HG02642 (cell line): ENCODE measurements around the gene CUTC.
"Not testable (repeated sequence)": the region's sequence is repeated elsewhere in the genome, so short reads cannot be mapped to it uniquely, and the experiment has no call there.

Experiments
- ATAC-seq: cut with Tn5 transposase; IDR thresholded peaks from one replicate; pipeline ENCODE4 v1.9.1; 2021; ENCODE audit warnings: mild to moderate bottlenecking; ENCODE audit not compliant: unreplicated experiment, poor library complexity

Gene CUTC

GRCh38 chr10:99732033-99732842 lies at the start of gene CUTC, which contains the start of gene COX15:
CUTC (plus strand) TSS chr10:99732234; CDS start chr10:99732349, 115 bp downstream.
COX15 (minus strand) TSS chr10:99732127; CDS start chr10:99732049, 78 bp downstream.
- peak; percentile 89 for ATAC-seq

- ATAC-seq, result no peak
These were observed 49.3 kb upstream of the CUTC start for GRCh38 chr10:99682752-99683151.

GRCh38 chr10:99685597-99685967 lies 46.5 kb upstream of the CUTC start:
- ATAC-seq, result peak; percentile 94

GRCh38 chr10:99689461-99689860 lies 42.6 kb upstream of the CUTC start:
- no peak for ATAC-seq

- ATAC-seq, result no peak
These were observed 38.0 kb upstream of the CUTC start for GRCh38 chr10:99693933-99694583.

- no peak for ATAC-seq
These were observed 36.3 kb upstream of the CUTC start for GRCh38 chr10:99695761-99696160.

GRCh38 chr10:99698504-99699080 lies 33.4 kb upstream of the CUTC start:
- no peak for ATAC-seq

GRCh38 chr10:99700649-99701048 lies 31.4 kb upstream of the CUTC start:
- ATAC-seq, result no peak

- no peak for ATAC-seq
These were observed 23.5 kb upstream of the CUTC start for GRCh38 chr10:99708428-99709012.

- peak; percentile 81 for ATAC-seq
These were observed 22.4 kb upstream of the CUTC start for GRCh38 chr10:99709480-99710229.

GRCh38 chr10:99711129-99711719 lies 20.8 kb upstream of the CUTC start:
- ATAC-seq, result no peak

GRCh38 chr10:99714446-99714845 lies 17.6 kb upstream of the CUTC start:
- no peak for ATAC-seq

GRCh38 chr10:99720387-99720786 lies 11.6 kb upstream of the CUTC start:
- no peak for ATAC-seq

GRCh38 chr10:99730026-99730425 lies 2.0 kb upstream of the CUTC start:
- ATAC-seq, result no peak

GRCh38 chr10:99731306-99732032 lies 565 bp upstream of the CUTC start:
- ATAC-seq, result peak; percentile 52

GRCh38 chr10:99733366-99733765 lies 1.3 kb downstream of the CUTC start:
- ATAC-seq, result no peak

GRCh38 chr10:99734111-99734510 lies 2.1 kb downstream of the CUTC start:
- not testable (repeated sequence) for ATAC-seq

- no peak for ATAC-seq
These were observed 8.2 kb downstream of the CUTC start for GRCh38 chr10:99740260-99740659.

- ATAC-seq, result no peak
These were observed 9.0 kb downstream of the CUTC start for GRCh38 chr10:99740933-99741559.
